Left colon (tissue), 2 donors: ENCODE results near the gene DDX39A. TPM values are rescaled to one million over a fixed set of nuclear protein-coding genes. Genes with fewer than 3 reads are reported as not detected.
"Not testable (repeated sequence)": the region's sequence is repeated elsewhere in the genome, so short reads cannot be mapped to it uniquely, and the experiment has no call there.

Source experiments
- ATAC-seq: fragments of 200-7000 bp; cut with Tn5 transposase; one replicate; pipeline ENCODE4 v1.9.1; 2020; ENCODE audit warnings: mild to moderate bottlenecking, moderate library complexity
- DNase-seq, 2 donors: peaks; one replicate each; pipeline ENCODE4 v3.0.0-alpha.2; 2020
- intact Hi-C, 2 donors: fragments of 100-400 bp; cut with DNase I in 1 of 2; cut with micrococcal nuclease in 1 of 2; formaldehyde crosslinking; loops; one replicate each; pipeline versions ENCODE4 v1.11.2 to v1.14.0; 2022; cut with DNase I, micrococcal nuclease
- total RNA-seq, 2 donors: library from RNA; stranded (reverse); fragmentation: NEBNext Ultra II Directional; extraction: Animal tissue kit (Norgen Biotek cat#: 25700); gene quantifications; one replicate each; pipeline ENCODE4 v1.2.1, GENCODE V29; 2021
- donor health status: DM: no; HTN: no; CAD: no.
- donor health status: DM: yes; HTN: yes; CAD: no.

Gene DDX39A
- total RNA-seq, 2 donors from 2014 or later, result 55.3 to 85.8 TPM

DNA sequence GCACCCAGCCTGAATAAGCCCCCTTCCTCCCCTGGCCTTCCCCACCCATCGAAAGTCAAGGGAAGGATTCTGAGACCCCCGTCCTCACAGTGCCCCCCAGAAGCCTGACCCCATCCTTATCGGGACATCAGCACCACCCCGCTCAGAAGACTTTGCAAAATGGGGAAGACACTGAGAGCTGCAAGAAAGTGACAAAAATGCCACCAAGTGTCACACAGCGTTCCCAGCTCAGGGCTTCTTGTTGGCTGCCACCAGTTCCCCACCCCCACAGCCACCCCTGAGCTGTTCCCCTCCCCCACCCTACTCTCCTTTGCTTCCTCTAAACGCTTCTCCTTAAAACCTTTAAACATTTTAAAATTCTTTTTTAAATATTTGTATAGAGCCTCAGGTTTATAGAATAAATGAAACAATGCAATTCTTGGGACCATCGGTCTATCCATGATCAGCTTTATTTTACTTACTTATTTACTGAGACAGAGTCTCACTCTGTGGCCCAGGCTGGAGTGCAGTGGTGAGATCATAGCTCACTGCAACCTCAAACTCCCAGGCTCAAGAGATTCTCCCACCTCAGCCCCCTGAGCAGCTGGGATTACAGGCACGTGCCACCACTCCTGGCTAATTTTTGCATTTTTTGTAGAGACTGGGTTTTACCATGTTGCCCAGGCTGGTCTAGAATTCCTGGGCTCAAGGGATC, 46.6 kb downstream of the DDX39A start:
- intact Hi-C loops, DNase-seq, ATAC-seq: not testable (repeated sequence)

DNA sequence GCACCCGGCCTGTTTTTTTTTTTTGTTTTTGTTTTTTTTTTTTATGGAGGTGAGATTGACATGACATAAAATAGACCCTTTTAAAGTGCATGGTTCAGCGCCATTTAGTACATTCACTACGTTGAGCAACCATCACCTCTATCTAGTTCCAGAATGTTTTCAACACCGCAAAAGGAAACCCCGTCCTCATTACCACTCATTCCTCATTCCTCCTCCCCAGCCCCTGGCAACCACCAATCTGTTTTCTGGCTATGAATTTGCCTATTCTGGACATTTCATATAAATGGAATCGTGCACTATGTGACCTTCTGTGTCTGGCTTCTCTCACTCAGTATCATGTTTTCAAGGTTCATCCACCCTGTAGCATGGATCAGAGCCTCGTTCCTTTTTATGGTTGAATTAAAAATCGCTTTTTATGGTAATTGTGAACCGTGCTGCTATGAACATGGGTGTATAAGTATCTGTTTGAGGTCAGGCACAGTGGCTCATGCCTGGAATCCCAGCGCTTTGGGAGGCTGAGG, 47.8 kb downstream of the DDX39A start:
- intact Hi-C loops, result no loop called here
- DNase-seq, result no peak
- no peak for ATAC-seq

DNA sequence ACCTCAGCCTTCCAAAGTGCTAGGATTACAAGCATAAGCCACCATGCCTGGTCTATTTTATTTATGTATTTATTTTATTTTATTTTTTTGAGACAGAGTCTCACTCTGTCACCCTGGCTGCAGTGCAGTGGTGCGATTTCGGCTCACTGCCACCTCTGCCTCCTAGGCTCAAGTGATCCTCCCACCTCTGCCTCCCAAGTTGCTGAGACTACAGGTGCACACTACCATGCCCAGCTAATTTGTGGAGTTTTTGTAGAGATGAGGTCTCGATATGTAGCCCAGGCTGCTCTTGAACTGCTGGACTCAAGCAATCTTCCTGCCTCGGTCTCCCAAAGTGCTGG, 48.2 kb downstream of the DDX39A start:
- DNase-seq (no peak), ATAC-seq (no peak)
- intact Hi-C loops, result no loop called here

DNA sequence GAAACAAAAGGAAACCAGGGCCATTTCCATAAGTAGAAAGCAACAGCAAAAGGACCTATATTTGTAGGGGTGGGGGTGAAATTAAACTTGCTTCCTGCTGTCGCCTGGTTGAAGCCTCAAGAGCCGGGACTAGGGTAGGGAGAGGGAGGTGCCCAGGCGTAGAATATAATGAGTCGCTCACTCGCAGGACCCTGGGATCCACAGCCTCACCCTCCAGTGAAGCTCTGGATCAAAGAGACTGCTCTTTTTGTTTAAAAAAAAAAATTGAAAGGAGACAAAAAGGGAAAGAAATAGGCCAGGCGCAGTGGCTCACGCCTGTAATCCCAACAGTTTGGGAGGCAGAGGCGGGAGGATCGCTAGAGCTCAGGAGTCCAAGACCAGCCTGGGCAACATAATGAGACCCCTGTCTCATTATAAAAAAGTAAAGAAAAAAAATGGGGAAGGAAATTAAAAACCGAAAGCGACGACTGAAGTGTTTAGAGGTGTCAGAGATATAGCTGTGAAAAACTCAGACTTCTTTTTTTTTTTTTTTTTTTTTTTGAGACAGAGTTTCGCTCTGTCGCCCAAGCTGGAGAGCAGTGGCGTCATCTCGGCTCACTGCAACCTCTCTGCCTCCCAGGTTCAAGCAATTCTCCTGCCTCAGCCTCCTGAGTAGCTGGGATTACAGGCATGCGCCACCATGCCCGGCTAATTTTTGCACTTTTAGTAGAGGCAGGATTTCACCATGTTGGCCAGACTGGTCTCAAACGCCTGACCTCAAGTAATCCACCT, 48.8 kb downstream of the DDX39A start:
- intact Hi-C loops, result no loop called here
- DNase-seq (no peak), ATAC-seq (no peak)

DNA sequence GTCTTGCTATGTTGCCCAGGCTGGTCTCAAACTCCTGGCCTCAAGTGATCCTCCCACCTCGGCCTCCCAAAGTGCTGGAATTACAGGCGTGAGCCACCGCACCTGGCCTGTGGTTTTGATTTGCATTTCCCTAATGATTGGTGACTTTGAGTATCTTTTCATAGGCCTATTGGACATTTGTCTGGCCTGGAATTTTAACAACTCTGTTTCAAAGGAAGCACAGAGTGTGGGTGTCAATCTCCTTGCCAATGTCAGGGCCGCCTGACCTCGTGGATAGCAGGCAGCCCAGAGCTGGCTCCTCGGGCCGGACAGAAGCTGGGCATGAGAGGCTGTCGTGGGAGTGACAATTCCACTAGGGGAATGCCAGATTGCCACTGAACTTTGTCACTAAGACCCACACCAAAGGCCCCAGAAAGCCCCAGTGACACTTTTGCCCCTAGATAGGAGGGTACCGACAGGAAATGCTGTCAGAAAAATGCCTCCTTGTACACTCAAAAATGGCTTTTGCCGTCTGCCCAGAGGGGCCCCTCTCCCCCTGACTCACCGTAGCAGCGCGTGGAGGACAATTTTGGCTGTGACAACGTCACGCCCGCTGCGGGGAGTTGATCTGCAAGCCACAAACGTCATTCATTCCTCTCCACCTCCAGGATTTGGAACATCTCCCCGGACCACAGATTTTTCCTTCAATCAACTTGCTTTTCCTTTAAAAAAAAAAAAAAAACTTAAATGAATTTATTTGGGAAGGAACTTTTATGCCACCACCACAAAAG, 49.6 kb downstream of the DDX39A start:
- DNase-seq, result no peak
- no peak for ATAC-seq
- intact Hi-C loops, result no loop called here

DNA sequence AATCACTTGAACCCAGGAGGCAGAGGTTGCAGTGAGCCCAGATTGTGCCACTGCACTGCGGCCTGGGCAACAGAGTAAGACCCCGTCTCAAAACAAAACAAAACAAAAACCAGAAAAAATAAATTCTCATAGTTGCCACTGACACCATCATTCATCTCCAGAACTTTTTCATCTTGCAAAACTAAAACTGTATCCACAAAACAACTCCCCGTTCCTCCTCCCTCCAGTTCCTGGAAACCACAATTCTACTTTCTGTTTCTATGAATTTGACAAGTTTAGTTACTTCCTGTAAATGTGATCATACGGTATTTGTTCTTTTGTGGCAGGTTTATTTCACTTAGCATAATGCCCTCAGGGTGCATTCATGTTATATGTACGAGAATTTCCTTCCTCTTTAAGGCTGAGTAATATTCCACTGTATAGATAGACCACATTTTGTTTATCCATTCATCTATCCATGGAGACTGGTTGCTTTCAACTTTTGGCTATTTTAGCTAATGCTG, 51.1 kb downstream of the DDX39A start:
- ATAC-seq, result no peak
- no peak for DNase-seq
- intact Hi-C loops, result no loop called here

DNA sequence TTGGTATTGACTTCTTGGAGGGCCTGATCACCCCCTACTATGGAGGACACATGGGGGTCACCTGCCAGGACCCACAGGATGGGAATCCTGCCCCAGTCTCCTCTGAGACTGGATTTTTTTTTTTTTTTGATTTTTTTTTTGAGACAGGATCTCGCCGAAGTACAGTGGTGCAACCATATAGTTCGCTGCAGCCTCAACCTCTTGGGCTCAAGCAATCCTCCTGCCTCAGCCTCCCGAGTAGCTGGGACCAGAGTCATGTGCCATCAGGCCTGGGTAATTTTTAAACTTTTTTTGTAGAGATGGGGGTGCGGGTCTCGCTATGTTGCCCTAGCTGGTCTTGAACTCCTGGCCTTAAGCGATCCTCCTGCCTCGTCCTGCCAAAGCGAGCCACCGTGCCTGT, 52.1 kb downstream of the DDX39A start:
- intact Hi-C loops, result no loop called here

DNA sequence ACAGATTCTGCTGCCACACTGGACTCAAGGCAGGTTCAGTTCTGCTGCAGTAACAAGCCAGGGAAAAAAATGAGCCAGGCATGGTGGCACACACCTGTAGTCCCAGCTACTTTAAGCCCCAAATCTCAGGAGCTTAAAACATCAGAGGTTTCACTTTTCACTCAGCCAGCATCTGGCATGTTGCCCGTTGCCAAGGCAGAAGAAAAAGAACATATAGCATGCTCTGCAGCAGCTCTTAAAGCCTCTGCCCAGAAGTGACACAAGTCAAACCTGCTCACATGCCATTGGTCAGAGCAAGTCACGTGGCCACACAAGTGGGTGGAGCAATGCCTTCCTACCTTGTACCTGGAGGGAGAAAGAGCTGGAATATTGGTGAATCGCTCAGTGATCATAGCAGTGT, 52.6 kb downstream of the DDX39A start:
- ATAC-seq (peak; percentile 92), DNase-seq (peak; percentile 94)
- intact Hi-C loops, result no loop called here

More for the DNA sequence above, 52.1 kb downstream of the DDX39A start:
- ATAC-seq (no peak), DNase-seq (no peak)

DNA sequence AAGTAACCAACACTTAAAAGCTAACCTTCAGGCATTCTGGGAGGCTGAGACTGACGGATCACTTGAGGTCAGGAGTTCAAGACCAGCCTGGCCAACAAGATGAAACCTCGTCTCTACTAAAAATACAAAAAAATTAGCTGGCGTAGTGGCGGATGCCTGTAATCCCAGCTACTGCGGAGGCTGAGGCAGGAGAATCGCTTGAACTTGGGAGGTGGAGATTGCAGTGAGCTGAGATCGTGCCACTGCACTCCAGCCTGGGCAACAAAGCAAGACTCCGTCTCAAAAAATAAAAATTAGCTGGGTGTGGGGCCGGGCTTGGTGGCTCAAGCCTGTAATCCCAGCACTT, 55.1 kb downstream of the DDX39A start:
- ATAC-seq, DNase-seq, intact Hi-C loops: not testable (repeated sequence)

DNA sequence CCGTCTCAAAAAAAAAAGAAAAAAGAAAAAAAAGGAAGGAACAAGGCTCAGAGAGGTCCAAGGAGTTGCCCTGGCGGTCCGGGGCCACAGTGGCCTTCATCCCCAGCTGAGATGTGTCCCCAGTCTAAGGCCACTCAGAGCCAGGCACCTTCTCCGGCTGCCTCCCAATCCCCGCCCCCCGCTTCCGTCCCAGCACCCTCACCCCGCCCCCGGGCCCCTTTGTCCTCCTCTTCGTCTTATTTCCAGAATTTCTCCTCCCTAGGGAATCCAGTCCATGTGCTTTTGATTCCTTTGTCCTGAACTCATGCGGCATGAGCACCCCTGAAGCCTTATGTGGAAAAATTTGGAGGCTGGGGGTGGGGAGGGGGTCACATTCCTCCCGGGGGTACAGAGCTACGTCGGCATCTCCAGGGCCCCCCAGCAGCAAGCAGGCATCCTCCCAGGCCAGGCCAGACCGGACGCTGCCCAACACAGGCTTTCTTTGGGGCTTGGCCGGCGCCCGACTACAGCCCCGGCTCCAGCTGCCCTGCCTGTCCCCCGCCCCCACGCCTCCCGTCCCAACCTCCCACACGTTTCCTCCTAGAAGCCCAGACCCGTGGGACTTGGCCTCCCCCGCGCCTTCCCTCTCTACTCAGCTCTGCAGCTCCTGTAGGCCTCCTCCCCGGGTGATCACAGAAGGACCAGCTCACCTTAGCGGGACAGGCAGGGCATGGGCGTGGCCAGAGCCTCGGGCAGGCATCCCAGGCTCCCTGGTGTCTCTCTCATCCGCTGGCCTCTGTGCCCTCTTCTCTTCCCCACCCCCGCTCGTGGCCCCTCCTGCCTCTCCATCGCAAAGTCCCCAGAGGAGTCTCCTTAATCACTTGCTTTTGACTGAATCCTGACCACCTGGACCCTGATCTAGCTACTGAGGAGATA, 55.7 kb downstream of the DDX39A start:
- DNase-seq (peak; percentile 71 to 81), ATAC-seq (peak; percentile 64)
- intact Hi-C loops, result no loop called here

DNA sequence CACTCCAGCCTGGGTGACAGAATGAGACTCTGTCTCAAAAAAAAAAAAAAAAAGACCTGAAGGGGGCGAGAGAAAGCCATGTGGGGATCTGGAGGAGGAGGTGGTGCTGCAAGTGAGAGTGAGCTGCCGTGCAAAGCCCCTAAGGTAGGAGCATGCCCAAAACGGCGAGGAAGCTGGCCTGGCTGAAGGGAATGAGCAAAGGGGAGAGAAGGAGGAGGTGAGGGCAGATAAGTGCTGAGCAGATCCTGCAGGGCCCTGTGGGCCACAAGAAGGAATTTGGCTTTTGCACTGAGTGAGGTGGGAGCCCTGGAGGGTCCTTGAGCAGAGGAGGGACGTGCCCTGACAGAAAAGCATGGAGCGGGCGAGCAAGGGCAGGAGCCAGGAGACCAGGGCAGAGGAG, 57.3 kb downstream of the DDX39A start:
- DNase-seq, result no peak
- intact Hi-C loops, result no loop called here
- no peak for ATAC-seq

Other genes with a start within 250 kb of the DDX39A start
- gene ADGRL1, start 213.2 kb downstream of the DDX39A start, total RNA-seq, result 10 to 100 TPM; 34.6 to 55.9 TPM
- gene ADGRE5, start 37.9 kb downstream of the DDX39A start, total RNA-seq, result 100 to 1,000 TPM; 147 to 173 TPM
- gene PKN1, start 14.0 kb upstream of the DDX39A start, total RNA-seq, result 10 to 100 TPM; 29.3 to 49.6 TPM
- gene PTGER1, start 56.0 kb upstream of the DDX39A start, total RNA-seq, result under 1 TPM; 0.52 to 0.84 TPM
- gene GIPC1, start 76.8 kb upstream of the DDX39A start, total RNA-seq, result 100 to 1,000 TPM; 310 to 395 TPM
- gene DNAJB1, start 99.1 kb upstream of the DDX39A start, total RNA-seq, result 100 to 1,000 TPM; 122 to 123 TPM
- 100 to 1,000 TPM; 119 to 161 TPM for gene TECR, start 110.3 kb upstream of the DDX39A start, total RNA-seq
- gene NDUFB7, start 152.7 kb upstream of the DDX39A start, total RNA-seq, result 100 to 1,000 TPM; 228 to 299 TPM
- under 1 TPM; 0.15 to 0.36 TPM for gene CLEC17A, start 163.7 kb upstream of the DDX39A start, total RNA-seq